GM19351 (cell line): Measurements from ENCODE around the gene OR10H5.
"Not testable (repeated sequence)": the region's sequence is repeated elsewhere in the genome, so short reads cannot be mapped to it uniquely, and the experiment has no call there.

Experiments
- ATAC-seq: cut with Tn5 transposase; IDR thresholded peaks from one replicate; pipeline ENCODE4 v1.9.1; 2021; ENCODE audit warnings: mild to moderate bottlenecking, moderate library complexity; ENCODE audit not compliant: unreplicated experiment

Gene OR10H5

GRCh38 chr19:15787611-15788155 lies at the start of gene OR10H5:
Gene OR10H5, plus strand, starts transcription at chr19:15787661. Its CDS starts 6,388 bp downstream, at chr19:15794049.
- ATAC-seq, result no peak

- no peak for ATAC-seq
These were observed 49.7 kb upstream of the OR10H5 start, which contains the start of gene OR10H3 for GRCh38 chr19:15737722-15738121. Gene OR10H3, plus strand, starts transcription at chr19:15737985. Its CDS starts 3,408 bp downstream, at chr19:15741393.

GRCh38 chr19:15740785-15741184 lies 46.7 kb upstream of the OR10H5 start:
- no peak for ATAC-seq

GRCh38 chr19:15748239-15748638 lies 39.2 kb upstream of the OR10H5 start:
- no peak for ATAC-seq

GRCh38 chr19:15758379-15758778 lies 29.1 kb upstream of the OR10H5 start:
- ATAC-seq, result no peak

- ATAC-seq, result no peak
These were observed 27.4 kb upstream of the OR10H5 start for GRCh38 chr19:15759962-15760565.

GRCh38 chr19:15769586-15769985 lies 17.9 kb upstream of the OR10H5 start:
- ATAC-seq, result no peak

- not testable (repeated sequence) for ATAC-seq
These were observed 13.3 kb upstream of the OR10H5 start for GRCh38 chr19:15774159-15774558.

GRCh38 chr19:15775249-15775648 lies 12.2 kb upstream of the OR10H5 start:
- ATAC-seq, result no peak

- ATAC-seq, result no peak
These were observed 11.2 kb upstream of the OR10H5 start for GRCh38 chr19:15776264-15776663.

- ATAC-seq, result no peak
These were observed 10.2 kb upstream of the OR10H5 start for GRCh38 chr19:15776991-15777970.

- ATAC-seq, result no peak
These were observed 7.5 kb upstream of the OR10H5 start for GRCh38 chr19:15779756-15780476.

GRCh38 chr19:15780610-15781418 lies 6.6 kb upstream of the OR10H5 start:
- no peak for ATAC-seq

- ATAC-seq, result no peak
These were observed 5.8 kb upstream of the OR10H5 start for GRCh38 chr19:15781661-15782060.

GRCh38 chr19:15782211-15782610 lies 5.2 kb upstream of the OR10H5 start:
- no peak for ATAC-seq

GRCh38 chr19:15782896-15783295 lies 4.6 kb upstream of the OR10H5 start:
- not testable (repeated sequence) for ATAC-seq

GRCh38 chr19:15788594-15789270 lies 1.3 kb downstream of the OR10H5 start:
- ATAC-seq, result no peak

GRCh38 chr19:15790096-15790495 lies 2.6 kb downstream of the OR10H5 start:
- ATAC-seq, result no peak

GRCh38 chr19:15794279-15794678 lies 6.8 kb downstream of the OR10H5 start:
- ATAC-seq, result not testable (repeated sequence)

- no peak for ATAC-seq
These were observed 22.9 kb downstream of the OR10H5 start for GRCh38 chr19:15810335-15810734.
